Measurements from ENCODE around the gene MAG. TPM values are rescaled to one million over a fixed set of nuclear protein-coding genes. Genes with fewer than 3 reads are reported as not detected.

MAG gene
- total RNA-seq, 2 experiments from 2014 or later: 0.11 to 0.39 TPM

DNA sequence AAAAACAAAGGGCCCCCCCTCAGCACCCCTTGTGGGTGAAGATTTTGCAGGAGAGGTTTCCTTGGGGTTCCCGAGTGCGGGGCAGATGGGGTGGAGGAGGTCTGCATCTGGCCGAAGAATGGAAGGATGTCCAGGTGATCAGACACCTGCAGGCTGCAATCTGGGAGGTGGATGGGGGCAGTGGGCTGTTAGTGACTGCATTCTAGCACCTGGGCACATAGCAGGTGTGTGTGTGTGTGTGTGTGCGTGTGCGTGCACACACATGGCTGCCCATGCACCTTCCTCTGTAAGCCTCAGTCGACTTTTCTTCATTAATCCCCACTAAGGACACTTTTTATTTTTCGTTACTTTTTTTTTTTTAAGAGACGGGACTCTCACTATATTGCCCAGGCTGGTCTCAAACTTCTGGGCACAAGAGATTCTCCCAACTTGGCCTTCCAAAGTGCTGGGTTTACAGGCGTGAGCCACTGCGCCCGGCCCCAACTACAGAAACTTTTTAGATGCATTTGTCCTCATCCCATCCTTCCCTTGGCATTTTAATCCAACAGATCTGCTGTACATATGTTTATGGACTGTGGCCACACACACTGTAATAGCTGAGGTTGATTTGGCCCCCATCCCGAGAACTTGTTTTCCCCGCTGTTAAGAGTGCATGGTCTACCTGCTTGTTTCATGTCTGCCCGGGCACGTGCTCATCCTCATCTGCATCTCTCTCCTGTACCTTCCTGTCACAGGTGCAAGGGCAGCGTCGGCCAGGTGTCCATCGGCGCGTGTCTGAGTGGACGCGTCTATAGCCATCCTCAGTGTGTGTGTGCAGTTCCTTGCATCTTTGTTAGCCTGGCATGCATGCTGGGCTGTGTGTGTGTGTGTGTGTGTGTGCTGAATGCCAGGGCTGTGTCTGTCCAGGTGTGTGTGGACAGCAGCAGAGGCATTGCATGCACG lies 731 bp downstream of the MAG start:
- POLR2A ChIA-PET: no interaction called here
- H3K9me3 Mint-ChIP-seq: no peaks in the 10 kb centered on the region
- no peak for ATAC-seq (ENCODE audit: low read depth)
- peaks cover 7% of the 10 kb centered on the region for H3K4me1 Mint-ChIP-seq
- peaks cover 3% of the 10 kb centered on the region for H3K27me3 Mint-ChIP-seq
- no peak for DNase-seq
- H3K27ac Mint-ChIP-seq: no peak overlapping the region
- no peaks in the 10 kb centered on the region for H3K36me3 Mint-ChIP-seq
- H3K4me3 Mint-ChIP-seq: no peak overlapping the region

DNA sequence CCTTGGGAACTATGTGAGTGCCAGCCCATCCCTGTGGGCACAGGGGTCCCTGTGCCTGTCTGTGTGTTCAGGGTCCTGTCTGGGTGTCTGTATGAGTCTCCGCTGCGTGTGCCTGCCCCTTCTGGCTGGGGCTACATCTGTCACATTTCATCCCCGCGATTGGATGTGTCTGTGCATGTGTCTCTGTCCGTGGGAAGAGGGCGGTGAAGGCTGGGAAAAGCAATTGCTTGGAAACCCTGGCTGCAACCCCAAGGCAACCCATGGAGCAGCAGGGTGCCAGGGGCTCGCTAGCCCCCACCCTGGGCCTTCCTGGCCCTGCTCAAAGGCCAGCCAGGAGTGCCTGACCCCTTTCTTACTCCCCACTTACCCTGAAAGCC lies 1.4 kb downstream of the MAG start:
- H3K27me3 Mint-ChIP-seq: peaks cover 3% of the 10 kb centered on the region
- H3K4me3 Mint-ChIP-seq: no peak overlapping the region

DNA sequence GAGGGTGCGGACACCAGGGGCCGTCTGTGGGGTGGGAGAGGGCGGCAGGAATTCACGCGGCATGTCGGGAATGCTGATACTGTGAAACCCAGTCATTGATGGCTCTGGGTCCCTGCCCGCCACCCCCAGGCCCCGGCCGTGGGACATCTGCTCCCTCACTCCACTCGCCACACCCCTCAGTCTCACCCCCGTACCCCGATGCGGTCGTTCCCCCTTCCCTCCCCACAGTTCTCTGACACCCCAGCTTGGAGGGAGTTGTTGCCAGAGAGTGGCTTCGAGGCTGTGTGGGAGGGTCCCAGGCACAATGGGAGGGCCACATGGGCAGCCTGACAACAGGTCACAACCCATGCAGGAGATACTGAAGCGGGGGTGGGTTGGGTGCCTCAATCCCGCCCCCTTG lies 1.8 kb downstream of the MAG start:
- no peaks in the 10 kb centered on the region for H3K9me3 Mint-ChIP-seq
- H3K27me3 Mint-ChIP-seq: peaks cover 3% of the 10 kb centered on the region
- ATAC-seq (ENCODE audit: low read depth) (no peak), DNase-seq (no peak)
- POLR2A ChIA-PET: no interaction called here
- H3K4me1 Mint-ChIP-seq: peaks cover 7% of the 10 kb centered on the region
- H3K27ac Mint-ChIP-seq: no peak overlapping the region
- no peak overlapping the region for H3K4me3 Mint-ChIP-seq
- H3K36me3 Mint-ChIP-seq: no peaks in the 10 kb centered on the region

More for the DNA sequence above, 1.4 kb downstream of the MAG start:
- POLR2A ChIA-PET: no interaction called here
- H3K4me1 Mint-ChIP-seq: peaks cover 7% of the 10 kb centered on the region
- ATAC-seq (ENCODE audit: low read depth): no peak
- no peak for DNase-seq
- H3K36me3 Mint-ChIP-seq: no peaks in the 10 kb centered on the region
- H3K9me3 Mint-ChIP-seq: no peaks in the 10 kb centered on the region
- no peak overlapping the region for H3K27ac Mint-ChIP-seq

DNA sequence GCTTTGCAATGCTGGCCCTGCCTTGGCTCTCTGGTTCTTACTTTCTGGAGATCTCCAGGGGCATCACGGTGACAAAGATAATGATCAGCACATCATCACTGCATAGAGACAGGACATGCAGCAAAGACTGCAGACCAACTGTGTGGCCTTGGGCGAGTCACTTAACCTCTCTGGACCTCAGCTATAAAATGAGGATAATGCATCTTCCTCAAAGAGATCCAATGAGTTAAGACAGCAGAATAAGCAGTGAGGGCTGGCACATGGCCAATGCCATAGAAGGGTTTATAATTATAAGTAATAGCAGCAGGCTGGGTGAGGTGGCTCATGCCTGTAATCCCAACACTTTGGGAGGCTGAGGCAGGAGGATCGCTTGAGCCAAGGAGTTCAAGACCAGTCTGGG lies 2.4 kb downstream of the MAG start:
- ATAC-seq (ENCODE audit: low read depth) (no peak), DNase-seq (no peak)
- POLR2A ChIA-PET: no interaction called here
- Mint-ChIP-seq H3K9me3 (no peaks in the 10 kb centered on the region), H3K36me3 (no peaks in the 10 kb centered on the region), H3K4me3 (no peak overlapping the region), H3K27ac (no peak overlapping the region), H3K4me1 (peaks cover 7% of the 10 kb centered on the region), H3K27me3 (peaks cover 3% of the 10 kb centered on the region)

DNA sequence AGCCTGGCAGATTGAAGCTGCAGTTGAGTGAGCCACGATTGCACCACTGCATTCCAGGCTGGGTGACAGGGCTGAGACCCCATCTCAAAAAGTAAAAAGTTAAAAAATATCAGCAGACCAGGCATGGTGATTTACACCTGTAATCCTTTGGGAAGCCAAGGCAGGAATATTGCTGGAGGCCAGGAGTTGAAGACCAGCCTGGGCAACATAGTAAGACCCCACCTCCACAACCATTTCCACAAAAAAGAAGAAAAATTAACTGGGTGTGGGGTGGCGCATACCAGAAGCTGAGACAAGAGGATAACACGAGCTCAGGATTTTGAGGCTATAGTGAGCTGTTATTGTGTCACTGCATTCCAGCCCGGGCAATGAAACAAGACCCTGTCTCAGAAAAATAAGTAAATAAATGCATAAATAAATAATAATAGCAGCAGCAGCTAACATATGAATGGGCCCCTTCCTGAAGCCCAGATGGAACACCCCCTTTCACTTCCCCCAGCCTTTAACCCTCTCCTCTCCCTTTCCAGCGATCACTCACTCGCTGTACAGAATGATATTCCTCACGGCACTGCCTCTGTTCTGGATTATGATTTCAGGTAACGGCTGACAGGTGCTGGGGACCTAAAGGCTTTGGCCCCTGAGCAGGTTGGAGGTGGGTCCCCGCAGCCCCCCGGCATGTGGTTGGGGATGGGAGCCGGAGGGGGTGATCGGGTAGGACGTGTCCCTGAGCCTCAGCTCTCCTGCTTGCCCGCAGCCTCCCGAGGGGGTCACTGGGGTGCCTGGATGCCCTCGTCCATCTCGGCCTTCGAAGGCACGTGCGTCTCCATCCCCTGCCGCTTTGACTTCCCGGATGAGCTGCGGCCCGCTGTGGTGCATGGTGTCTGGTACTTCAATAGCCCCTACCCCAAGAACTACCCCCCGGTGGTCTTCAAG lies 3.2 kb downstream of the MAG start:
- Mint-ChIP-seq H3K9me3 (no peaks in the 10 kb centered on the region), H3K27ac (peak overlapping the region; percentile 56), H3K4me1 (peaks cover 7% of the 10 kb centered on the region), H3K4me3 (peak overlapping the region; percentile 54), H3K36me3 (no peaks in the 10 kb centered on the region), H3K27me3 (peaks cover 3% of the 10 kb centered on the region)
- no peak for ATAC-seq (ENCODE audit: low read depth)
- no peak for DNase-seq
- POLR2A ChIA-PET: interaction anchor here (1.7 kb wide), 1 partner anchor 26 kb away, joined by 6 read pairs; the partner anchor contains the start of gene USF2

DNA sequence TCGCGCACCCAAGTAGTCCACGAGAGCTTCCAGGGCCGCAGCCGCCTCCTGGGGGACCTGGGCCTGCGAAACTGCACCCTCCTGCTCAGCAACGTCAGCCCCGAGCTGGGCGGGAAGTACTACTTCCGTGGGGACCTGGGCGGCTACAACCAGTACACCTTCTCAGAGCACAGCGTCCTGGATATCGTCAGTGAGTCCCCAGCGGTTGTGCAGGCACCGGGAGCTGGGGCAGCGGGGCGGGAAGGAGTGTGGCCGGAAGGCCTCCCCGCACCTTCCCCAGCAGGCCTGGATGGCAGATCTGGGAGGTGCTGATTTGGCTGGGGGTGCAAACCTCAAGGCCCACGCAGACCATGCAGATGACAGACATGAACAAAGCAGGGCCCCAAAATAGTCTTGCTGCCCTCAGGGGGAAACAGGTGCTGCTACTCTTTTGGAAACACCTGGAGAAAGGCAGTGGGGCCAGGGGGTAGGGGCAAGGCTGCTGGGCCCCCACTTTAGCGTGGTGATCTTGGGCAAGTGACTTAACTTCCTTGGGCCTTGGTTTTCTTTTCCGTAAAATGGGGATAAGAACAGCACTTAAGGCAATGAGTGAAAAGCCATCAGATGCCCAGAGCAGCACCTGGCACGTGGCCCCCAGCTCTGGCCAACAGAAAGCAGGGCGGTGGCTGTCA lies 4.0 kb downstream of the MAG start:
- POLR2A ChIA-PET: interaction anchor here (1.7 kb wide), 1 partner anchor 27 kb away, joined by 6 read pairs; the partner anchor contains the start of gene USF2
- Mint-ChIP-seq H3K4me1 (peaks cover 7% of the 10 kb centered on the region), H3K4me3 (peak overlapping the region; percentile 54), H3K27me3 (peaks cover 3% of the 10 kb centered on the region), H3K9me3 (no peaks in the 10 kb centered on the region), H3K36me3 (no peaks in the 10 kb centered on the region), H3K27ac (peak overlapping the region; percentile 56)
- ATAC-seq (ENCODE audit: low read depth) (peak; percentile 89), DNase-seq (peak; percentile 63)

DNA sequence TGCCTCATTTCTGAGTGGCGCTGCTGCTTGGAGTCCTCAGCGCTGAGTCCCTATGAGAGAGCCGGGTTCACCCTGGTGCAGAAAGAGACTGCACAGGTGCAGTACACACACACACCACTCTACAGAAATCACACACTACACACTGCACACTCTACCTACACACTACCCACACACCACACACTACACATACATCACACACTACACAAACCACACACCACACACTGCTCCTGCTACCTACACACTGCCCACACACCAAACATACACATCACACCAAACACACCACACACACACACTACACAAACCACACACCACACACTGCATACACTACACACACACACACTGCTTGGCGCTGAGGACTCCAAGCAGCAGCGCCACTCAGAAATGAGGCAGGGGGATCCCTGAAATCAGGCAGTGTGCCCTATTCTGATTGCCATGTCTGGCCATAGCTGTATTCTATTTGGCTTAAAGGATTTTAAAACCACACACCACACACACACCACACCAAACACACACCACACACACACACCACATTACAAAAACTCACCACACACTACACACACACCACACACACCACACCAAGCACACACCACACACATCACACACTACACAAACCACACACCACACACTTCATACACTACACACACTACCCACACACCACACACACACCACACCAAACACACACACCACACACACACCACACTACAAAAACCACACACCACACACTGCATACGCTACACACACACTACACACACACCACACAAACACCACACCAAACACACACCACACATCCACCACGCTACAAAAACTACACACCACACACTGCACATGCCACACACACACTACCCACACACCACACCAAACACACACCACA lies 4.9 kb downstream of the MAG start:
- ATAC-seq (ENCODE audit: low read depth) (peak; percentile 19), DNase-seq (no peak)
- H3K9me3 Mint-ChIP-seq: no peaks in the 10 kb centered on the region
- H3K36me3 Mint-ChIP-seq: no peaks in the 10 kb centered on the region
- POLR2A ChIA-PET: interaction anchor here (0.5 kb wide), 1 partner anchor 11 kb away, joined by 3 read pairs; no protein-coding TSS in a partner anchor
- H3K4me1 Mint-ChIP-seq: peaks cover 7% of the 10 kb centered on the region
- peaks cover 3% of the 10 kb centered on the region for H3K27me3 Mint-ChIP-seq
- H3K27ac Mint-ChIP-seq: no peak overlapping the region
- no peak overlapping the region for H3K4me3 Mint-ChIP-seq

DNA sequence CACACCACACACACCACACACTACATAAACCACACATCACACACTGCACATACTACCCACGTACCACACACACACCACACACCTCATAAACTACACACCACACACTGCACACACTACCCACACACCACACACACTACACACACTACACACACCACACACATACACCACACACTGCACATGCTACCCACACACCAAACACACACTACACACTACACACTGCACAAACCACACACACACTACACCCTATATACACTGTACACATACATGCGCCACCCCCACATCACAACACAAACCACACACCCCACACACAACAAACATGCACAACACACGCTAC lies 5.5 kb downstream of the MAG start:
- POLR2A ChIA-PET: no interaction called here
- ATAC-seq (ENCODE audit: low read depth): no peak
- H3K27me3 Mint-ChIP-seq: peaks cover 3% of the 10 kb centered on the region
- H3K36me3 Mint-ChIP-seq: no peaks in the 10 kb centered on the region
- DNase-seq: no peak
- H3K27ac Mint-ChIP-seq: no peak overlapping the region
- no peak overlapping the region for H3K4me3 Mint-ChIP-seq
- peaks cover 7% of the 10 kb centered on the region for H3K4me1 Mint-ChIP-seq
- no peaks in the 10 kb centered on the region for H3K9me3 Mint-ChIP-seq

DNA sequence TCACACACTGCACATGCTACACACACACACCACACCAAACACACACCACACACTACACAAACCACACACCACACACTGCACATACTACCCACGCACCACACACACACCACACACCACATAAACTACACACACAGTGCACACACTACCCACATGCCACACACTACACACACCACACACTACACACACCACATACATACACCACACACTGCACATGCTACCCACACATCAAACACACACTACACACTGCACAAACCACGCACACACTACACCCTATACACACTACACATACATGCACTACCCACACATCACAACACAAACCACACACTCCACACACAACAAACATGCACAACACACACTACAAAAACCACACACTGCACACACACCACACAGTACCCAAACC lies 6.0 kb downstream of the MAG start:
- H3K4me3 Mint-ChIP-seq: no peak overlapping the region
- no peaks in the 10 kb centered on the region for H3K36me3 Mint-ChIP-seq
- POLR2A ChIA-PET: no interaction called here
- H3K27ac Mint-ChIP-seq: no peak overlapping the region
- H3K4me1 Mint-ChIP-seq: peaks cover 7% of the 10 kb centered on the region
- DNase-seq: no peak
- no peaks in the 10 kb centered on the region for H3K9me3 Mint-ChIP-seq
- peaks cover 3% of the 10 kb centered on the region for H3K27me3 Mint-ChIP-seq
- no peak for ATAC-seq (ENCODE audit: low read depth)

DNA sequence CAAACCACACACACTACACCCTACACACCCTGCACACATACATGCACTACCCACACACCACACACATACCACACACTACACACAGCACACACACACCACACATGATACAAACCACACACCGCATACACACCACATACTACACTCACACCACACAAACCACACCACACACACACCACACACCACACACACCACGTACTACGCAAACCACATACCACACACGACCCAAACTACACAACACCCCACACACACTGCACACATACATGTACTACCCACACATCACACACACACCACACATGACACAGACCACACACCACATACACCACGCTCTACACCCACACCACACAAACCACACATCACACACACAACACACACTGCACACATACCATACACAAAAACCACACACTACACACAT lies 6.6 kb downstream of the MAG start:
- Mint-ChIP-seq H3K9me3 (no peaks in the 10 kb centered on the region), H3K4me1 (peaks cover 7% of the 10 kb centered on the region), H3K27ac (no peak overlapping the region), H3K27me3 (peaks cover 3% of the 10 kb centered on the region), H3K4me3 (no peak overlapping the region), H3K36me3 (no peaks in the 10 kb centered on the region)
- POLR2A ChIA-PET: no interaction called here
- DNase-seq: no peak
- ATAC-seq (ENCODE audit: low read depth): no peak

DNA sequence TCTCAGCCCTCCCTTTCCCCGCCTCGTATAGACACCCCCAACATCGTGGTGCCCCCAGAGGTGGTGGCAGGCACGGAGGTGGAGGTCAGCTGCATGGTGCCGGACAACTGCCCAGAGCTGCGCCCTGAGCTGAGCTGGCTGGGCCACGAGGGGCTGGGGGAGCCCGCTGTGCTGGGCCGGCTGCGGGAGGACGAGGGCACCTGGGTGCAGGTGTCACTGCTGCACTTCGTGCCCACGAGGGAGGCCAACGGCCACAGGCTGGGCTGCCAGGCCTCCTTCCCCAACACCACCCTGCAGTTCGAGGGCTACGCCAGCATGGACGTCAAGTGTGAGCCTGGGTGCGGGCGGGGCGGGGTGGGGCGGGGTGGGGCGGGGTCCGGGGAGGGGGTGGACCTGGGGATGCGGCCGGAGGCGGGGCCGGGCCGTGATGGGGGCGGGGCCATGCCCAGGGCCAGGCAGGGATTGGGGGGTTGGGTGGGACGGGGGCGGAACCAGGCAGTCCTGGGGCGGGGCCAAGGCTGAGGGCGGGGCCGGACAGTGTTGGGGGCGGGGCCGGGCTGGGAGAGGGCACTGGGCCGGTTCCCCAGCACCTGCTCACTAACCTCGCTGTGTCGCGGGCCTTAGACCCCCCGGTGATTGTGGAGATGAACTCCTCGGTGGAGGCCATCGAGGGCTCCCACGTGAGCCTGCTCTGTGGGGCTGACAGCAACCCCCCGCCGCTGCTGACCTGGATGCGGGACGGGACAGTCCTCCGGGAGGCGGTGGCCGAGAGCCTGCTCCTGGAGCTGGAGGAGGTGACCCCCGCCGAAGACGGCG lies 7.8 kb downstream of the MAG start:
- no peaks in the 10 kb centered on the region for H3K36me3 Mint-ChIP-seq
- ATAC-seq (ENCODE audit: low read depth): no peak
- DNase-seq: no peak
- peaks cover 7% of the 10 kb centered on the region for H3K4me1 Mint-ChIP-seq
- no peak overlapping the region for H3K27ac Mint-ChIP-seq
- no peaks in the 10 kb centered on the region for H3K9me3 Mint-ChIP-seq
- peaks cover 3% of the 10 kb centered on the region for H3K27me3 Mint-ChIP-seq
- H3K4me3 Mint-ChIP-seq: no peak overlapping the region
- POLR2A ChIA-PET: no interaction called here

DNA sequence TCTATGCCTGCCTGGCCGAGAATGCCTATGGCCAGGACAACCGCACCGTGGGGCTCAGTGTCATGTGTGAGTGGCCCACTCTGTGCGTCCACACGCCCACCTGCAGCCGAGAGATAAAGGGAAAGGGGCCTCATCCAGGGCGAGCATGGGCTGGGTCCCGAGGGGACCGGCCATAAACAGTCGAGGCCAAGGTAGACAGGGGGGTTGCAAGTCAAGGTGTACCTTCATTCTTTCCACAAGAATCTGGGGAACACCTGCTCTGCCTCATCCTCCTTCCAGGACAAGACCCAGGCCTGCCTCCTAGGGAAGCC lies 8.3 kb downstream of the MAG start:
- ATAC-seq (ENCODE audit: low read depth) (no peak), DNase-seq (no peak)
- peaks cover 7% of the 10 kb centered on the region for H3K4me1 Mint-ChIP-seq
- H3K27me3 Mint-ChIP-seq: peaks cover 3% of the 10 kb centered on the region
- H3K4me3 Mint-ChIP-seq: no peak overlapping the region
- no peaks in the 10 kb centered on the region for H3K9me3 Mint-ChIP-seq
- H3K36me3 Mint-ChIP-seq: no peaks in the 10 kb centered on the region
- no peak overlapping the region for H3K27ac Mint-ChIP-seq
- POLR2A ChIA-PET: no interaction called here

All from activated naive CD8-positive, alpha-beta T cell treated with anti-CD3 and anti-CD28 coated beads, Interleukin-2, amount 10 ng/mL, durations not matched to agents 7 days and 5 days (primary cell).